ENCODE data around the gene TAF4. TPM values are rescaled to one million over a fixed set of nuclear protein-coding genes. Genes with fewer than 3 reads are reported as not detected.

The TAF4 gene
- total and polyA plus RNA-seq, 2 of the 13 experiments (the other 11 are each of a cell fraction or from before 2014, with no cell fraction given): 5.9 to 12.0 TPM

- TF ChIP-seq ZNF407 (CRISPR knock-in tag; IDR thresholded peaks at IDR 0.05; ENCODE audit: not compliant biosample characterization) (no peak), IKZF1 (IDR thresholded peaks at IDR 0.05) (no peak), SATB2 (CRISPR knock-in tag; IDR thresholded peaks at IDR 0.05) (no peak), MBD4 (IDR thresholded peaks at IDR 0.05; ENCODE audit: borderline replicate concordance, low read length) (no peak), ZNF546 (CRISPR knock-in tag; conservative IDR thresholded peaks at IDR 0.05) (no peak), ZNF570 (CRISPR knock-in tag; IDR thresholded peaks at IDR 0.05; ENCODE audit: borderline replicate concordance) (no peak), ZNF556 (CRISPR knock-in tag; IDR thresholded peaks at IDR 0.05; ENCODE audit: borderline replicate concordance) (0 out of 2 replicates have a peak, but pooled peaks have one; percentile 26), ARID2 (CRISPR knock-in tag; IDR thresholded peaks at IDR 0.05; ENCODE audit: borderline replicate concordance) (no peak), NFIC (IDR thresholded peaks at IDR 0.05; ENCODE audit: low read length) (no peak), ZBTB26 (CRISPR knock-in tag; IDR thresholded peaks at IDR 0.05; ENCODE audit: borderline replicate concordance) (no peak), TOPORS (CRISPR knock-in tag; IDR thresholded peaks at IDR 0.05) (no peak), SNAI1 (CRISPR knock-in tag; IDR thresholded peaks at IDR 0.05; ENCODE audit: borderline replicate concordance) (no peak), ZNF33B (CRISPR knock-in tag; IDR thresholded peaks at IDR 0.05) (no peak), NFYC (CRISPR knock-in tag; IDR thresholded peaks at IDR 0.05) (no peak), SIN3A (IDR thresholded peaks at IDR 0.05; ENCODE audit: borderline replicate concordance, low read depth, low read length) (no peak), SP4 (CRISPR knock-in tag; IDR thresholded peaks at IDR 0.05) (0 out of 2 replicates have a peak, but pooled peaks have one; percentile 23), POLR2G (IDR thresholded peaks at IDR 0.05; ENCODE audit: low read depth, low read length) (no peak), ZNF441 (CRISPR knock-in tag; IDR thresholded peaks at IDR 0.05; ENCODE audit: borderline replicate concordance) (no peak), ZNF446 (CRISPR knock-in tag; IDR thresholded peaks at IDR 0.05) (no peak), ZNF576 (CRISPR knock-in tag; IDR thresholded peaks at IDR 0.05) (0 out of 2 replicates have a peak, but pooled peaks have one; percentile 21), ZNF367 (CRISPR knock-in tag; IDR thresholded peaks at IDR 0.05; ENCODE audit: borderline replicate concordance) (no peak)
Measured at GRCh38 chr20:61980647-61981583, 84.8 kb downstream of the TAF4 start (continued).

All from HepG2 (cell line).